Lower leg skin (tissue), 4 donors: Measurements from ENCODE around the gene IGSF8. TPM values are rescaled to one million over a fixed set of nuclear protein-coding genes. Genes with fewer than 3 reads are reported as not detected.
"Not testable (repeated sequence)": the region's sequence is repeated elsewhere in the genome, so short reads cannot be mapped to it uniquely, and the experiment has no call there.

Experiments
- DNase-seq, 2 donors: peaks; one replicate each; pipeline ENCODE4 v3.0.0-alpha.2; 2019; ENCODE audit warnings: low spot score in 2 of 2
- H3K4me3 ChIP-seq: fragments of 200-600 bp; sonication (generic); 2 replicates; pipeline ENCODE4 v1.5.1; 2017; ENCODE audit warnings: mild to moderate bottlenecking, low read depth; ENCODE audit not compliant: poor library complexity, severe bottlenecking
- CTCF ChIP-seq, 3 donors: fragments of 450-650 bp; IDR thresholded peaks; one replicate each; pipeline ENCODE4 v1.5.1; 2016; ENCODE audit warnings: antibody characterized with exemption in 3 of 3, mild to moderate bottlenecking in 3 of 3, moderate library complexity in 2 of 3
- POLR2A ChIP-seq, 2 donors: fragments of 450-650 bp; IDR thresholded peaks; one replicate each; pipeline ENCODE4 v1.6.1; 2016 to 2017; ENCODE audit warnings: antibody characterized with exemption in 2 of 2, mild to moderate bottlenecking in 1 of 2, moderate library complexity in 1 of 2
- WGBS, 2 donors: methylation state at CpG; one replicate each; pipeline ENCODE4 v1.1.5; 2018; 5-methylcytosine and 5-hydroxymethylcytosine counted together
- intact Hi-C: fragments of 100-400 bp; cut with DNase I; formaldehyde crosslinking; loops from one replicate; pipeline ENCODE4 v1.15.0; 2023; ENCODE audit warnings: low total_unique reads
- total RNA-seq, 4 donors: library from RNA; depleted of rRNA; stranded (reverse); fragments of >200 nt; gene quantifications; one replicate each; pipeline ENCODE4 v1.1.0, GENCODE V29; 2016

IGSF8 gene
- total RNA-seq, 4 donors from 2014 or later = 44.5 to 74.5 (median 54.9) TPM

- TF ChIP-seq POLR2A (IDR thresholded peaks at IDR 0.05) = no peak
- no peak for TF ChIP-seq CTCF (IDR thresholded peaks at IDR 0.05)
- H3K4me3 ChIP-seq = no peak overlapping the region
- DNase-seq = no peak
- intact Hi-C loops = no loop called here
- WGBS, 2 donors = 85 to 90% methylated on average over 3 of the region's 3 CpGs
Measured at GRCh38 chr1:160129558-160129957, 31.1 kb upstream of the IGSF8 start.

DNA sequence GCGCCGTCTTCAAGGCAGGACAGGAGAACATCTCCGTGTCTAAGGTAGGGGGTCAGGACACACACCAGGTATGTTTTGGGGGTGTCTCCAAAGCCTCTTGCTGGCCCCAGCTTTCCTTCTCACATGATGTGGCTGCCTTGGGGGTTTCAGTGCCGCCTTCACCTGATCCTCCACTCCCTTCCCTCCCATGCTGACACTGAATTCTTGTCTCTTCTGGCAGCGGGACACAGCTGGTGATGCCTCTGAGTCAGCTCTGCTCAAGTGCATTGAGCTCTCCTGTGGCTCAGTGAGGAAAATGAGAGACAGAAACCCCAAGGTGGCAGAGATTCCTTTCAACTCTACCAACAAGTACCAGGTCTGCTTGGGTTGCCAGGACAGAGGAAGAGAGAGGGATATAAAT lies 30.6 kb upstream of the IGSF8 start:
- no peak overlapping the region for H3K4me3 ChIP-seq
- WGBS, 2 donors = 84 to 85% methylated on average over 5 of the region's 5 CpGs
- DNase-seq = no peak
- intact Hi-C loops = no loop called here
- TF ChIP-seq CTCF (IDR thresholded peaks at IDR 0.05) = no peak
- no peak for TF ChIP-seq POLR2A (IDR thresholded peaks at IDR 0.05)

- H3K4me3 ChIP-seq = no peak overlapping the region
- no peak for DNase-seq
- no peak for TF ChIP-seq CTCF (IDR thresholded peaks at IDR 0.05)
- no peak for TF ChIP-seq POLR2A (IDR thresholded peaks at IDR 0.05)
- WGBS, 2 donors = 89 to 94% methylated on average over 18 of the region's 18 CpGs
- intact Hi-C loops = no loop called here
Measured at GRCh38 chr1:160128636-160129035, 30.2 kb upstream of the IGSF8 start.

- TF ChIP-seq CTCF (IDR thresholded peaks at IDR 0.05) = no peak
- TF ChIP-seq POLR2A (IDR thresholded peaks at IDR 0.05) = no peak
- no peak for DNase-seq
- intact Hi-C loops = no loop called here
- 67 to 71% methylated on average over 7 of the region's 7 CpGs for WGBS, 2 donors
- no peak overlapping the region for H3K4me3 ChIP-seq
Measured at GRCh38 chr1:160127865-160128523, 29.6 kb upstream of the IGSF8 start.

GRCh38 chr1:160127381-160127780 lies 29.0 kb upstream of the IGSF8 start:
- intact Hi-C loops = no loop called here
- no peak overlapping the region for H3K4me3 ChIP-seq
- DNase-seq = no peak
- 95 to 97% methylated on average over 7 to 8 of the region's 9 CpGs for WGBS, 2 donors
- TF ChIP-seq CTCF (IDR thresholded peaks at IDR 0.05) = no peak
- TF ChIP-seq POLR2A (IDR thresholded peaks at IDR 0.05) = no peak

DNA sequence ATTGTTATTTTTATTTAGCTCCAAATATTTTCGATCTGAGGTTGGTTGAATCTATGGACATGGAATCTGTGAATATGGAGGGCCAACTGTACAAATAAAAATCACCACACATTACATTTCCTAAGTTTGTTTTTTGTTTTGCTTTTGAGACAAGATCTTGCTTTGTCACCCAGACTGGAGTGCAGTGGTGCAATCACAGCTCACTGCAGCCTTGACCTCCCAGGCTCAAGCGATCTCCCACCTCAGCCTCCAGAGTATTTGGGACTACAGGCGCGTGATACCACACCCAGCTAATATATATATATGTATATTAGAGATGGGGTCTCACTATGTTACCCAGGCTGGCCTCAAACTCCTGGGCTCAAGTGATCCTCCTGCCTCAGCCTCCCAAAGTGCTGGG lies 27.9 kb upstream of the IGSF8 start:
- H3K4me3 ChIP-seq, DNase-seq, intact Hi-C loops: not testable (repeated sequence)
- WGBS, 2 donors = 73% methylated on average over 4 of the region's 4 CpGs
